NCI-H748 (cell line): ENCODE results near the gene OR51B2.

ENCODE experiments used
- DNase-seq: peaks from one replicate; lab custom pipeline; 2025; ENCODE audit not compliant: unreplicated experiment; lab: John Stamatoyannopoulos, UW

Gene OR51B2

DNA sequence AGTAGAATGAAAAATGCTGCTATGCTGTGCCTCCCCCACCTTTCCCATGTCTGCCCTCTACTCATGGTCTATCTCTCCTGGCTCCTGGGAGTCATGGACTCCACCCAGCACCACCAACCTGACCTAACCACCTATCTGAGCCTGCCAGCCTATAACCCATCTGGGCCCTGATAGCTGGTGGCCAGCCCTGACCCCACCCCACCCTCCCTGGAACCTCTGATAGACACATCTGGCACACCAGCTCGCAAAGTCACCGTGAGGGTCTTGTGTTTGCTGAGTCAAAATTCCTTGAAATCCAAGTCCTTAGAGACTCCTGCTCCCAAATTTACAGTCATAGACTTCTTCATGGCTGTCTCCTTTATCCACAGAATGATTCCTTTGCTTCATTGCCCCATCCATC, 39.5 kb downstream of the OR51B2 start:
- DNase-seq: no peak

DNA sequence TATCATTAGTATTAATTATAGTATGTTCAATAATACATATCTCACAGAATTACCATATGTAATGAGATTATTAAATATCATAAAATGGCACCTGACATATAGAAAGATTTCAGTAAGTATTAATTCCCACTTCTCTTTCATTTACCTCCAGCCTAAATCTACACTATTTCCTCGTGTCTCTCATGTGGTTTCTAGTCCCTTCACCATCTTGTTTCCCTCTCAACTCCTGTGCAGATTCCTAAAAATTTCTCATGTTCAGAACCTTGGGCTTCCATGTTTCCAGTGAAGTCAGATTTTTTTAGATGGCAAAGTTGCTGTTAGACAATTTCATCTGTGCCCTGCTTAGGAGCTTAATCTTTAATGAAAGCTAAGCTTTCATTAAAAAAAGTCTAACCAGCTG, 40.2 kb downstream of the OR51B2 start:
- no peak for DNase-seq

DNA sequence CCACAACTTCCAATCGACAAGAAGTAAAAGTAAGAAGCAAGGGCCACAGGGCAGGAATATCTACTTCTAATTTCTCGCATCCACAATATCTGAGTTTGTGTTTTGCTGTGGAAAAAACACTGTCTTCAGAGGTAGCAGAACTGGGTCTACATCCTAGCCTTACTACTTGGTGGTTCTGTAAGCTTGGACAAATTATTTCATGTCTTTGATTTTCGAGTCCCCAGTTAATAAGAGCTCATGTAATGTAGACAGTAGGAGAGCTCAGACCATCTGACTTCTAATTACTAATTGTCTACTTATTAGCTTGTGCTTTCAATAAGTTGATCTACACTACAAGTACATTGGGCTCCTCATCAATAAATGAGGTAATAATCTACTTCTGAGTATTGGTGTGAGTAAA, 41.0 kb downstream of the OR51B2 start:
- no peak for DNase-seq

DNA sequence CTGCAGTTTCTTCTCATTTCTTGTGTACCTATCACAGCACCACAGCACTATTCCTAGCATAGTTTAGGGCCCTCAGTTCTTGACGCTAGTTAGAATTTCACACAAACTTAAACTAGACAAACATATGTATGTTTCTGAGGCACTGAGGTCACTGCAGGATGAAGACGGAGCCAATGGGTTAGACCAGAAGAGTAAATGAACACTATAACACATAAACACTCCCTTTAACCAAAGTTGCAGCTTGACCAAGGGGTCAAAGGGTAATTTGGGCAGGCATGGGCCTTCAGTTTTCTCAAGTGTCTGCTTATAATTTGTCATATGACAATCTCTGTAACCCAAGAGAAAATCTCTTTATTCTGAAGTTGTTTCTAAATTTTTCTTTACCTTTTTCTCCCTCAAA, 41.5 kb downstream of the OR51B2 start:
- no peak for DNase-seq

DNA sequence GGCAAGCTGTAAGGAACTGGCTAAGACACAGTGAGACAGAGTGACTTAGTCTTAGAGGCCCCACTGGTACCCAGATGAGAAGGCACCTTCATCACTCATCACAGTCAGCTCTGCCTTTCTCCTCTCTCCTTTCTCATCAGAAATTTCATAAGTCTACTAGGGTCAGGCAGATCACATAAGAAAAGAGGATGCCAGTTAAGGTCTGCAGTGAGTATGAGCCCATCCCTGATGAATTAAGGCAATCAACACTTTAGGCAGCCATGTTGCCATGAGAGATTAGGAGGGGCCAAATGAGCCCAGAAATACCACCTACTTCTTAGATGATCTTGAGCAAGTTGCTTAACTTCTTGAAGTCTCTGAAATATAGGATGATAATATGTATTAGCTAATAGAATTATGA, 42.5 kb downstream of the OR51B2 start:
- DNase-seq: no peak

DNA sequence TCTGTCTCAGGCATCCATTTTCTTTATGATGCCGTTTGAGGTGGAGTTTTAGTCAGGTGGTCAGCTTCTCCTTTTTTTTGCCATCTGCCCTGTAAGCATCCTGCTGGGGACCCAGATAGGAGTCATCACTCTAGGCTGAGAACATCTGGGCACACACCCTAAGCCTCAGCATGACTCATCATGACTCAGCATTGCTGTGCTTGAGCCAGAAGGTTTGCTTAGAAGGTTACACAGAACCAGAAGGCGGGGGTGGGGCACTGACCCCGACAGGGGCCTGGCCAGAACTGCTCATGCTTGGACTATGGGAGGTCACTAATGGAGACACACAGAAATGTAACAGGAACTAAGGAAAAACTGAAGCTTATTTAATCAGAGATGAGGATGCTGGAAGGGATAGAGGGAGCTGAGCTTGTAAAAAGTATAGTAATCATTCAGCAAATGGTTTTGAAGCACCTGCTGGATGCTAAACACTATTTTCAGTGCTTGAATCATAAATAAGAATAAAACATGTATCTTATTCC, 43.5 kb downstream of the OR51B2 start:
- DNase-seq: peak; percentile 24

DNA sequence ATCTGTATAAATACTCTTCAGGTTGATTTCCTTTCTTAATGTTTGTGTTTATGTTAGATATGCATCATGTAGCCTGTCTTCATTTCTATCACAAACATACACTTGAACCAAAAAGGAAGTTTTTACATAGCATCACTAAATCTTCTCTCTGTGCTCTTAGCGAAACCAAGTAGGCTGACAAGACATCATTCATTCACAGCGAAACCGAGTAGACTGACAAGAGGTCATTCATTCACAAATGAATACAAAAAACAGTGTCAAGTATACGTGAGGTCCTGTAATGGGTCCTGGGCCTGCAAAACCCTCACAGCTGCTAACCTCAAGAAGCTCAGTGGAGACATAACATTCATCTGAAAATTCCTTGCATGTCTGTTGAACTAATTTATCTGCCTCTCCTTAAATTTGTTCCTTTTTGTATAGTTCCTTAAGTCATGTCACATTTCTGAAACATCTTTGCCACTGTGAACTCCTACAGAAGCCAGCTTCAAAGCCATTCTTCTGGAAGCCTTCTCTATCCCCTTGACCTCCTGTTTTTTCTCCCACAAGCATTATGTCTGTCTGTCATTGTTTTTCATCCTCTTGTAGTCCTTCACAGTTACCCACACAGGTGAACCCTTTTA, 44.5 kb downstream of the OR51B2 start:
- no peak for DNase-seq

DNA sequence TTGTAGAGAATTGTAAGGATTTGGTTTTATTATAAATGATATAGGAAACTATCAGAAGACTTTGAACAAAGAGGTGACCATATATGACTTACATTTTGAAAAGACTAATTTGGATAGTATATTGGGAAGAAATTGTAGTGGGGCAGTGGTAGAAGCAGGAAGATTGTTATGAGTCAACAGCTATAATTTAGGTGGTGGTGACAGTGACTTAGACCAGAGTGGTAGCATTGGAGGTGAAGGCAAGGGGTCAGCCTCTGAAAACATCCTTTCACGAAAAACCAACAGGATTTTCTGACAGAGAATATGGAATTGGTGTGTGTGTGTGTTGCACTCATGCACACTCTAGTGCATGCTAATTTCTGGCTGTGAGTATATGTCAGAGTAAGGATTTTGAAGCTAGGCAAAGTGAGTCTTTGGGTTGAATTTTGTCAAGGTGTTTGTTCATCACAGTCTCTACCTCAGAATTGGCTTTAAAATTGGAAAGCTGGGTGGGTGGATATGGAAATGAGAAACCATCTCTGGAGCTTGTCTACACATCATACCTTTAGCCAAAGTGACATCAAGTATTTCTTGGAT, 46.2 kb downstream of the OR51B2 start:
- DNase-seq: no peak

DNA sequence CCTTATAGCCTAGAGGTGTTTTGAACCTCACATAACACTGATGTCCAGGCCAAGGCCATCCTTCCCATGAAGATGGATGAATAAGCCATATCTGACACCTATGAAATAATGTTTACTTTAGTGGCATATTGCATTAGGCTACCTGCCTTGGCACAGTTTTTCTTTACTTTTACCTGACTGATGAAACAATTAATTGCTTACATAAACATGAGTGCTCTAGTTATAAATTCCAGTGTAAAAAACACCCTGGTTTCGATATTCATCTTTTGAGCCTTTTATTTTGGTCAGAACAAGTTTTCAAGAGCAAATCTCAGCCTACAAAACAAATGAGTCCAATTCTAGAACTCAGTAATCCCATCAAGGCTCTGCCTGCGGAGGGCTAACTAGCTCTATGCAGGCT, 47.4 kb downstream of the OR51B2 start:
- no peak for DNase-seq

DNA sequence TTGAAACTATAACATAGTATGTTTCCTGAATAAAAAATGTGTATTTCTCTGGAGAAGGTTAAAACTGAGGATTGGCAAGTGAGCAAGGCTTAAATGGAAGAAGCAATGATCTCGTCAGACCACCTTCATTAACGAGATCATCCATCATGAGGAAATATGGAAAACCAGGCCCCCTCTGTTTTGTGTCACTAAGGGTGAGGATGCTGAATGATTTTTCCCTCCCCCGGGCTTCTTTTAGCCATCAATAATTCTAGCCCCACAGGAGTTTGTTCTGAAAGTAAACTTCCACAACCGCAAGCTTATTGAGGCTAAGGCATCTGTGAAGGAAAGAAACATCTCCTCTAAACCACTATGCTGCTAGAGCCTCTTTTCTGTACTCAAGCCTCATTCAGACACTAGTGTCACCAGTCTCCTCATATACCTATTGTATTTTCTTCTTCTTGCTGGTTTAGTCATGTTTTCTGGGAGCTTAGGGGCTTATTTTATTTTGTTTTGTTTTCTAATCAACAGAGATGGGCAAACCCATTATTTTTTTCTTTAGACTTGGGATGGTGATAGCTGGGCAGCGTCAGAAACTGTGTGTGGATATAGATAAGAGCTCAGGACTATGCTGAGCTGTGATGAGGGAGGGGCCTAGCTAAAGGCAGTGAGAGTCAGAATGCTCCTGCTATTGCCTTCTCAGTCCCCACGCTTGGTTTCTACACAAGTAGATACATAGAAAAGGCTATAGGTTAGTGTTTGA, 48.6 kb downstream of the OR51B2 start:
- no peak for DNase-seq

DNA sequence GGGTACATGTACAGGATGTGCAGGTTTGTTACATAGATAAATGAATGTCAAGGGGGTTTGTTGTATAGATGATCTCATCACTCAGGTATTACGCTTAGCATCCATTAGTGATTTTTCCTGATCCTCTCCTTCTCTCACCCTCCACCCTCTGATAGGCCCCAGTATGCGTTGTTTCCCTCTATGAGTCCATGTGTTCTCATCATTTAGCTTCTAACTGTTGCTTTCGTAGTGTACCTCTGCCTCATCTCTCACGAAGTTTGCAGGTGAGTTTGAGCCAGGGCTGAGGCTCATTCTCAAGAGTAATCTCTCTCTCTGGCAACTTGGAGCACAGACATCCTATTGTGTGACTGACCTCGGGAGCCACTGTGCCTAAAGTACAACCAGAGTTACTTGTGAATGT, 49.7 kb downstream of the OR51B2 start:
- no peak for DNase-seq
